ENCODE results near the gene SLC22A9. TPM values are rescaled to one million over a fixed set of nuclear protein-coding genes. Genes with fewer than 3 reads are reported as not detected.

The SLC22A9 gene
- total RNA-seq, 1 experiment from 2014 or later = not detected

DNA sequence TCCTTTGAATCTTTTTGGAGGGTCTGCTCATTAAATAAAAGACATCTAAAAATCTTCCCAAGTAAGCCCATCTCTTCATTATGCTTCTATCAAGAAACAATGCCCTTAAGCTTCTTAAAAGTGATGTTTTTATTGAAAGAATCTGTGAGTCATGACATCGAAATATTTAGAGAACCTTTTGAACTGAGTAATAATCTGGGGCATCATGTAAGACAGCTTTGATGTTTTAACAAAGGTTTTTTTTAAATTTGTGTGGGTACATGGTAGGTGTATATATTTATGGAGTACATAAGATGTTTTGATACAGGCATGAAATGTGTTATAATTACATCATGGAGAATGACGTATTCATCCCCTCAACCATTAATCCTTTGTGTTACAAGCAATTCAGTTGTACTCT lies 74.6 kb downstream of the SLC22A9 start:
- peaks cover 11% of the 10 kb centered on the region for H3K27me3 ChIP-seq (ENCODE audit: control insufficient read depth, insufficient read depth, low read length)
- POLR2A ChIA-PET = no interaction called here
- CTCF ChIA-PET = no interaction called here
- ATAC-seq = no peak
- no peaks in the 10 kb centered on the region for H3K9me3 ChIP-seq (ENCODE audit: control insufficient read depth, insufficient read depth, low read depth, low read length)
- no TSS peak for BruUV-seq (replicated peaks)
- no peaks in the 10 kb centered on the region for H3K36me3 ChIP-seq (ENCODE audit: control insufficient read depth, insufficient read depth, low read length)
- no peak for TF ChIP-seq CTCF (IDR thresholded peaks at IDR 0.05)
- TF ChIP-seq SIN3A (IDR thresholded peaks at IDR 0.05; ENCODE audit: borderline replicate concordance, insufficient read depth, low read depth, low read length) = no peak
- TF ChIP-seq TCF7L2 (IDR thresholded peaks at IDR 0.05; ENCODE audit: low read depth, low read length) = no peak
- no peak overlapping the region for H3K4me3 ChIP-seq (ENCODE audit: low read depth in 2 of 2, low read length in 2 of 2)
- H3K27ac ChIP-seq (ENCODE audit: low read length) = no peak overlapping the region
- in situ Hi-C loops (cut with HindIII; ENCODE audit: low pct_unique_long_range_greater_than_20kb, low sequenced_read_pairs) = no loop called here
- no peaks in the 10 kb centered on the region for H3K4me1 ChIP-seq (ENCODE audit: control insufficient read depth, insufficient read depth, low read length)
- DNase-seq (ENCODE audit: low read depth, low spot score) = no peak
- intact Hi-C loops (cut with micrococcal nuclease; ENCODE audit: unreplicated experiment) = no loop called here

GRCh38 chr11:63445118-63445517 lies 75.5 kb downstream of the SLC22A9 start:
- Histone ChIP-seq H3K4me1 (ENCODE audit: control insufficient read depth, insufficient read depth, low read length) (no peaks in the 10 kb centered on the region), H3K4me3 (ENCODE audit: low read depth in 2 of 2, low read length in 2 of 2) (no peak overlapping the region), H3K9me3 (ENCODE audit: control insufficient read depth, insufficient read depth, low read depth, low read length) (no peaks in the 10 kb centered on the region), H3K36me3 (ENCODE audit: control insufficient read depth, insufficient read depth, low read length) (no peaks in the 10 kb centered on the region), H3K27ac (ENCODE audit: low read length) (no peak overlapping the region), H3K27me3 (ENCODE audit: control insufficient read depth, insufficient read depth, low read length) (peaks cover 11% of the 10 kb centered on the region)
- no TSS peak for BruUV-seq (replicated peaks)
- CTCF ChIA-PET = no interaction called here
- in situ Hi-C loops (cut with HindIII; ENCODE audit: low pct_unique_long_range_greater_than_20kb, low sequenced_read_pairs) = no loop called here
- intact Hi-C loops (cut with micrococcal nuclease; ENCODE audit: unreplicated experiment) = no loop called here
- TF ChIP-seq TCF7L2 (IDR thresholded peaks at IDR 0.05; ENCODE audit: low read depth, low read length) (no peak), POLR2AphosphoS5 (IDR thresholded peaks at IDR 0.05; ENCODE audit: low read depth, low read length) (no peak), SIN3A (IDR thresholded peaks at IDR 0.05; ENCODE audit: borderline replicate concordance, insufficient read depth, low read depth, low read length) (no peak), CTCF (IDR thresholded peaks at IDR 0.05) (no peak)
- TF ChIP-seq, protein P1, sequence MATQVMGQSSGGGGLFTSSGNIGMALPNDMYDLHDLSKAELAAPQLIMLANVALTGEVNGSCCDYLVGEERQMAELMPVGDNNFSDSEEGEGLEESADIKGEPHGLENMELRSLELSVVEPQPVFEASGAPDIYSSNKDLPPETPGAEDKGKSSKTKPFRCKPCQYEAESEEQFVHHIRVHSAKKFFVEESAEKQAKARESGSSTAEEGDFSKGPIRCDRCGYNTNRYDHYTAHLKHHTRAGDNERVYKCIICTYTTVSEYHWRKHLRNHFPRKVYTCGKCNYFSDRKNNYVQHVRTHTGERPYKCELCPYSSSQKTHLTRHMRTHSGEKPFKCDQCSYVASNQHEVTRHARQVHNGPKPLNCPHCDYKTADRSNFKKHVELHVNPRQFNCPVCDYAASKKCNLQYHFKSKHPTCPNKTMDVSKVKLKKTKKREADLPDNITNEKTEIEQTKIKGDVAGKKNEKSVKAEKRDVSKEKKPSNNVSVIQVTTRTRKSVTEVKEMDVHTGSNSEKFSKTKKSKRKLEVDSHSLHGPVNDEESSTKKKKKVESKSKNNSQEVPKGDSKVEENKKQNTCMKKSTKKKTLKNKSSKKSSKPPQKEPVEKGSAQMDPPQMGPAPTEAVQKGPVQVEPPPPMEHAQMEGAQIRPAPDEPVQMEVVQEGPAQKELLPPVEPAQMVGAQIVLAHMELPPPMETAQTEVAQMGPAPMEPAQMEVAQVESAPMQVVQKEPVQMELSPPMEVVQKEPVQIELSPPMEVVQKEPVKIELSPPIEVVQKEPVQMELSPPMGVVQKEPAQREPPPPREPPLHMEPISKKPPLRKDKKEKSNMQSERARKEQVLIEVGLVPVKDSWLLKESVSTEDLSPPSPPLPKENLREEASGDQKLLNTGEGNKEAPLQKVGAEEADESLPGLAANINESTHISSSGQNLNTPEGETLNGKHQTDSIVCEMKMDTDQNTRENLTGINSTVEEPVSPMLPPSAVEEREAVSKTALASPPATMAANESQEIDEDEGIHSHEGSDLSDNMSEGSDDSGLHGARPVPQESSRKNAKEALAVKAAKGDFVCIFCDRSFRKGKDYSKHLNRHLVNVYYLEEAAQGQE (IDR thresholded peaks at IDR 0.05; ENCODE audit: insufficient read depth in 1 of 2, low read depth in 2 of 2, low read length in 1 of 2) = no peak
- DNase-seq (ENCODE audit: low read depth, low spot score) (no peak), ATAC-seq (no peak)
- POLR2A ChIA-PET = no interaction called here
